ENCODE measurements around the gene RNF150.
A peak's percentile ranks its signal among the peaks of the same experiment; 100 is the strongest.

RNF150 gene

GRCh38 chr4:140862177-140862442 lies 271.2 kb downstream of the RNF150 start:
- TF ChIP-seq CTCF (conservative IDR thresholded peaks at IDR 0.05; ENCODE audit: low read length), result no peak
- no peak overlapping the region for H3K4me3 ChIP-seq (ENCODE audit: low read length)
- DNase-seq (ENCODE audit: low read depth), result no peak

- no peak overlapping the region for H3K4me3 ChIP-seq (ENCODE audit: low read length)
- TF ChIP-seq CTCF (conservative IDR thresholded peaks at IDR 0.05; ENCODE audit: low read length), result peak; percentile 90
- DNase-seq (ENCODE audit: low read depth), result peak; percentile 91
Observed at GRCh38 chr4:140861359-140862176, 271.7 kb downstream of the RNF150 start.

GRCh38 chr4:140858897-140859296 lies 274.4 kb downstream of the RNF150 start:
- no peak for DNase-seq (ENCODE audit: low read depth)
- H3K4me3 ChIP-seq (ENCODE audit: low read length), result no peak overlapping the region
- TF ChIP-seq CTCF (conservative IDR thresholded peaks at IDR 0.05; ENCODE audit: low read length), result no peak

- no peak overlapping the region for H3K4me3 ChIP-seq (ENCODE audit: low read length)
- DNase-seq (ENCODE audit: low read depth), result no peak
- TF ChIP-seq CTCF (conservative IDR thresholded peaks at IDR 0.05; ENCODE audit: low read length), result no peak
Observed at GRCh38 chr4:140857111-140857510, 276.2 kb downstream of the RNF150 start.

- no peak for TF ChIP-seq CTCF (conservative IDR thresholded peaks at IDR 0.05; ENCODE audit: low read length)
- DNase-seq (ENCODE audit: low read depth), result peak; percentile 50
- no peak overlapping the region for H3K4me3 ChIP-seq (ENCODE audit: low read length)
Observed at GRCh38 chr4:140856621-140857062, 276.6 kb downstream of the RNF150 start.

GRCh38 chr4:140854168-140854567 lies 279.1 kb downstream of the RNF150 start:
- no peak for TF ChIP-seq CTCF (conservative IDR thresholded peaks at IDR 0.05; ENCODE audit: low read length)
- DNase-seq (ENCODE audit: low read depth), result no peak

GRCh38 chr4:140851804-140852203 lies 281.5 kb downstream of the RNF150 start:
- TF ChIP-seq CTCF (conservative IDR thresholded peaks at IDR 0.05; ENCODE audit: low read length), result no peak
- no peak for DNase-seq (ENCODE audit: low read depth)
- no peak overlapping the region for H3K4me3 ChIP-seq (ENCODE audit: low read length)

More at GRCh38 chr4:140854168-140854567, 279.1 kb downstream of the RNF150 start:
- no peak overlapping the region for H3K4me3 ChIP-seq (ENCODE audit: low read length)

Data from AG10803 (cell line).